Keratinocyte (primary cell): ENCODE measurements around the gene TMEM229B.

Experiments used
- EZH2 ChIP-seq: IDR thresholded peaks from one replicate; pipeline ENCODE4 v1.6.1; 2012; ENCODE audit warnings: inconsistent platforms, mild to moderate bottlenecking, low read length, moderate library complexity
- TF ChIP-seq, protein P1 (sequence below), 3 experiments: IDR thresholded peaks in 1 of 3; conservative IDR thresholded peaks in 1 of 3; optimal IDR thresholded peaks in 1 of 3; 2 replicates in 2 of 3; 3 replicates in 1 of 3; pipeline versions ENCODE3 to v1.5.1; 2011; ENCODE audit warnings: low read length in 3 of 3, mild to moderate bottlenecking in 3 of 3, moderate library complexity in 2 of 3, control low read depth in 1 of 3, inconsistent platforms in 1 of 3; ENCODE audit not compliant: insufficient read depth in 2 of 3; ENCODE audit errors: extremely low read depth in 1 of 3

DNA sequence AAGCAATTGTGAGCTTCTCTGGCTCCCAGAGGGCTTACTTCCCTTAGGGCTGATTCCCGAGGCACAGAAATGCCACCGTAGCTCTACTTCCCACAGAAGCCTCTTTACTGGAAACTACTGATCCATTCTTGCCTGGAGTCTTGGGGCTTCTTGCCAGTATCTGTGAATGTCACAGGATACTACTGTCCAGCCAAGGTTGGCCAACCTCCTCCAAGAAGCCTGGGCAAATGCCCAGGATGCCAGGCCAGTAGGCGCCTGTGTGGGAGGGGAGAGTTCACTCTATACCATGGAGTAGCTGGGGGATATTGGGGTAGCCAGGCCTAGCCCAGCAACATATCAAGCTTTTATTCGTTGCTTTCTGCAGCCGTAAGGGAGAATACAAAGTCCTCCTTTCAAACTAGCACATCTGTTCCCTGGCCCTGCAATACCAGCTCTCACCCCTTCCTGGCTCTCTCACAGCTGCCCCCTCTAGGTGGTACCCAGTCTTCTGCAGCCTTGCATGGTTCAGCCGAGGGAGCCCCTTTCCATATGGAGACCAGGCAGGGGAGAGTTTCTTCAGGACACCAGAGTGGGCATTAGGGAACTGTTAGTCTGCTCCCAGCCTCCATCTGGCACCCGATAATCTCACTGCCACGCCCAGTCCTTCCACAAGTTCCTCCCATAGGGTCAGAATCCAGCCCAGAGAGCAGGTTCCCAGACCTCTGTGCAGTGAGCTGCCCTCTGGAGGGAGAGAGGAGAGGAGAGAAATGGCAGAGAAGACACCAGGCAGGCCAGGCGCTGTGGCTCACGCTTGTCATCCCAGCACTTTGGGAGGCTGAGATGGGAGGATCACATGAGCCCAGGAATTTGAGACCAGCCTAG, 52.3 kb downstream of the TMEM229B start:
- TF ChIP-seq, protein P1, sequence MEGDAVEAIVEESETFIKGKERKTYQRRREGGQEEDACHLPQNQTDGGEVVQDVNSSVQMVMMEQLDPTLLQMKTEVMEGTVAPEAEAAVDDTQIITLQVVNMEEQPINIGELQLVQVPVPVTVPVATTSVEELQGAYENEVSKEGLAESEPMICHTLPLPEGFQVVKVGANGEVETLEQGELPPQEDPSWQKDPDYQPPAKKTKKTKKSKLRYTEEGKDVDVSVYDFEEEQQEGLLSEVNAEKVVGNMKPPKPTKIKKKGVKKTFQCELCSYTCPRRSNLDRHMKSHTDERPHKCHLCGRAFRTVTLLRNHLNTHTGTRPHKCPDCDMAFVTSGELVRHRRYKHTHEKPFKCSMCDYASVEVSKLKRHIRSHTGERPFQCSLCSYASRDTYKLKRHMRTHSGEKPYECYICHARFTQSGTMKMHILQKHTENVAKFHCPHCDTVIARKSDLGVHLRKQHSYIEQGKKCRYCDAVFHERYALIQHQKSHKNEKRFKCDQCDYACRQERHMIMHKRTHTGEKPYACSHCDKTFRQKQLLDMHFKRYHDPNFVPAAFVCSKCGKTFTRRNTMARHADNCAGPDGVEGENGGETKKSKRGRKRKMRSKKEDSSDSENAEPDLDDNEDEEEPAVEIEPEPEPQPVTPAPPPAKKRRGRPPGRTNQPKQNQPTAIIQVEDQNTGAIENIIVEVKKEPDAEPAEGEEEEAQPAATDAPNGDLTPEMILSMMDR (optimal IDR thresholded peaks at IDR 0.05 in 1 of 3, IDR thresholded peaks at IDR 0.05 in 1 of 3, conservative IDR thresholded peaks at IDR 0.05 in 1 of 3; ENCODE audit: extremely low read depth in 1 of 3, insufficient read depth in 2 of 3, low read length in 3 of 3) = no peak
- no peak for TF ChIP-seq EZH2
